22Rv1 (cell line): Measurements from ENCODE around the gene ACOXL.

Experiments
- H3K27ac ChIP-seq: fragments of 450-650 bp; 2 replicates; pipeline ENCODE4 v1.5.1; 2017
- CTCF ChIP-seq: fragments of 450-650 bp; IDR thresholded peaks from 2 replicates; pipeline ENCODE4 v1.5.1; 2017; ENCODE audit warnings: mild to moderate bottlenecking
- ZFX ChIP-seq: fragments of 450-650 bp; IDR thresholded peaks from 2 replicates; pipeline ENCODE4 v1.6.1; 2017; ENCODE audit warnings: antibody characterized with exemption, borderline replicate concordance

ACOXL gene

DNA sequence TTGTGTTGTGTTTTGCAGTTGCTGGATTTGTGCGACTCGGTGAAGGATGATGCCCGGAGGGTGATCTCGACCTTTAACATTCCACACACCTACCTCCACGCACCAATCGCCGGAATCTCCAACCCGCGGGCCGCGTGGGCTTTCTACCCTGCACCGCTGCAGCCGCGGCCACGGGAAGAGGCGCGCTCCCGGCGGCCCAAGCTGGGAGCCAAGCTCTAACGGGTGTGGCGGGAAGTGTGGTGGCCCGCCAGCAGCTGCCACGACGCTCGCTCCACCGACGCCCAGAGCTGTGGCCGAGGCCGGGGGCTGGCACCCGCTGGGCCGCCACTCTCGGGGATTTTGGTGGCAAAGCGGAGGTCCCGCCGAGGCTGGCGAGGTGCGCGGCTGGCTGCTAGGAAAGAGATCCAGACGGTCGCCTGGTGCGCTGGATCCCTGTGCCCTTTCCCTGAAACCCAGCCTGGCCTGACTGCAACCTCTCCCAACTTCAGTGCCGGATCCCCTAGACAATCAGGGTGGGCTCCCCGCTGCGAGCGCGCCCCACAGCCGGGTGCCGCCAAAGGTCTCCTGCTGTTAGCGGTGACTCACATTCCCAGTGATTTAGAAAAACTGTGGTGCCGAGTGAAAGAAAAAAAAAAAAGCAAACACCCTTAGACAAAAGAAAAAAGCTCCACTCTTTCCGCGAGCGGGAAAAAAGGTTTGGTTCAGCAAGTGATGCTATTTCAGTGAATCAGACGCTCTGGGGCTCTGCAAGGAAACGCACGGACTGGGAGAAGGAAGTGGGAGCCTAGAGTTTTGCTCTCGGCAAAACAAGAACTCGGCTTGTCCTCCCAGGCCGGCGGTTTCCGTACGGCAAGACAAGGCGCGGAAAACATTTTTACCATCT is 385.5 kb downstream of the ACOXL start:
- no peak overlapping the region for H3K27ac ChIP-seq
- TF ChIP-seq CTCF = no peak
- TF ChIP-seq ZFX = no peak

- no peak overlapping the region for H3K27ac ChIP-seq
- TF ChIP-seq CTCF (no peak), ZFX (no peak)
Measured at GRCh38 chr2:111118481-111118980, 386.2 kb downstream of the ACOXL start.

DNA sequence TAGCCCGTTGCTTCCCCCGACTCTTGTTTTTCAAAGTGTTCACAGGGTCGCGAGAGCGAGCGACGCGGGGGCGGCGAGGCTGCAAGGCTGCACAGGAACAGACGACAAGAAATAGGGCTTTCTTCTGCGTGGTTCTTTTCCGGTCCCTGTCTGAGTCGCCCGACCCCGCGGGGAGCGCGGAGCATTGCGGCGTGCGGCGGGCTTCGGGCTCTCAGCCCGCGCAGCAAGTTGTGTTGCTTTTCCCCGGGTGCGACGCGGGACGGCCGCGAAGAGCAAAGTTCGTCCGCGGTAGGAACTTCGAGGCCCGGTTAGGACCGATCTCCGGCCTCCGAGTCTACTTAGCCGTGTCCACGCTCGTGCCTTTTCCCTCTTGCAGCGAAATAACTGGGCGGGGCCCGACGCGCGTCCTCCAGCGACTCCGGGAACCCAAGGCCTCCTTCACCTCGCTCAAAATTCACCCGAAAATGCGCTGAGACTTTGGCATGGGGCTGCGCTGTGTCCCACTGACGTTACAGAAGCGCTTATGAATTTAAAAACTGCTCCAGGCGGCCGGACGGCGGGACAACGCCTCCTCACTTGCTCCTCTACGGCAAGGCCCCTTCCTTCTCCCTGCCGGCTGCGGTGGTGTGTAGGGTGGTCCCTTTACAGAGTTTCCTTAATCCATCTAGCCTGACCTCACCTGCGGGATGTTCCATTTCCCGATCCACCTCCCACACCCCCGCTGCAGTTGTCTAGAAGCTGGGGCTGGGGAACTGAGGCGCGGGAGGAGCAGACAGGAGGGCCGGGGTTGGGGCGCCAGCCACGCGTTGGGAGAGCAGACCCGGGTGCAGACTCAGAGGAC is 386.8 kb downstream of the ACOXL start:
- no peak overlapping the region for H3K27ac ChIP-seq
- TF ChIP-seq ZFX (no peak), CTCF (no peak)

- H3K27ac ChIP-seq = no peak overlapping the region
Measured at GRCh38 chr2:111119822-111120252, 387.5 kb downstream of the ACOXL start.

GRCh38 chr2:111120253-111121027 is 388.1 kb downstream of the ACOXL start, which contains the start of gene BCL2L11:
BCL2L11 (plus strand) TSS chr2:111120914; CDS start chr2:111123746, 2,832 bp downstream.
- peak within 1 kb of the TSS; percentile 88 for H3K27ac ChIP-seq
- TF ChIP-seq ZFX = no peak
- peak; percentile 19; the same call in 1 of the 2 replicates for TF ChIP-seq CTCF

More at GRCh38 chr2:111119822-111120252, 387.5 kb downstream of the ACOXL start:
- no peak for TF ChIP-seq ZFX
- no peak for TF ChIP-seq CTCF

DNA sequence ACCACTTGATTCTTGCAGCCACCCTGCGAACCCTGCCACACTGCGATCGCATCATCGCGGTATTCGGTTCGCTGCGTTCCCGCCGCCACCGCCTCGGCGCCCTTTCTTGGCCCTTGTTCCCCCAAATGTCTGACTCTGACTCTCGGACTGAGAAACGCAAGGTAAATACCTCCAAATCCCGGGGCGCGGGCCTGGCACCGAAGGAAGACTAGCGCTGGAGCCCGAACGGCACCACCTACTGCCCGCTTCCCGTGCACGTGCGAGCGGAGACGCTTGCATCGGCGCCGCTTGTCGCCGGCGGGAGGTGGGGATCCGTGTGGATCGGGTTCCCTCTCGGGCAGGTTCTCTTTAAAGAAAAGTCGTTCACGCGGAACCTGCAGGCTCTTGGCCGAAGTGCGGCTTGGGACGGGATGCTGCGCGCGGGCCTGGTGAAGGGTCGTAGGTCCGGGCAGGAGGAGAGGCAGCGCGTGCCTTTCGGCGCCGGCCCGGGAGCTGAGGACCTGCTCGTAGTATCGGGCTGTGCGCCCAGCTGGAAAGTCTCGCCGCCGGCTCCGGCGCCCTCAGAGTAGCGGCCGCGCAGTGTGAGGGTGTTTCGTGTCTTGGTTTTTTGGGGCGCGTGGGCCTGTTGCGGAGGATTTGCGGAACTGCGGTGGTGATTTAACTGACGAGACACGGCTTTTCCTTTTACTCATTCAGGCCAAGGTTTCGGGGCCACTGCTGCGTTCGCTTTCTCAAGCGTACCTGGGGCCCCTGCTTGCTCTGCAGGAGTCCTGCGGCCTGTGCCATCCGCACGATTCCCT is 388.9 kb downstream of the ACOXL start:
- TF ChIP-seq ZFX = no peak
- no peak for TF ChIP-seq CTCF
- H3K27ac ChIP-seq = peak overlapping the region; percentile 88
